A549 (cell line): ENCODE results near the gene NFATC3.

Experiments
- EP300 ChIP-seq, 2 experiments: fragments of >200 bp; sonication (Bioruptor Twin); formaldehyde crosslinking; IDR thresholded peaks; 2 replicates in 1 of 2; 3 replicates in 1 of 2; pipeline ENCODE4 v1.6.1; 2016 to 2017
- GATA3 ChIP-seq: IDR thresholded peaks from 2 replicates; pipeline ENCODE4 v1.6.1; 2012; ENCODE audit warnings: borderline replicate concordance
- HOXB13 ChIP-seq: fragments of 250-450 bp; sonication (Bioruptor Pico); IDR thresholded peaks from 2 replicates; pipeline ENCODE4 v1.5.0; 2020; ENCODE audit warnings: low read depth, mild to moderate bottlenecking, moderate library complexity
- MAZ ChIP-seq: fragments of 150-350 bp; IDR thresholded peaks from 2 replicates; pipeline ENCODE4 v1.6.1; 2014; ENCODE audit warnings: antibody characterized with exemption, low read depth, low read length, borderline replicate concordance
- MYC ChIP-seq: IDR thresholded peaks from 2 replicates; pipeline ENCODE4 v1.6.1; 2012; ENCODE audit warnings: mild to moderate bottlenecking, inconsistent platforms, low read length, improper control_type of control experiment, borderline replicate concordance
- POLR2A ChIP-seq: IDR thresholded peaks from 2 replicates; pipeline ENCODE4 v1.6.1; 2012; ENCODE audit warnings: mild to moderate bottlenecking, low read length
- POLR2AphosphoS2 ChIP-seq: conservative IDR thresholded peaks from 2 replicates; pipeline ENCODE4 v1.6.1; 2012; ENCODE audit warnings: low read length, improper control_type of control experiment, inconsistent platforms
- SMC3 ChIP-seq: fragments of >200 bp; sonication (Bioruptor Twin); formaldehyde crosslinking; IDR thresholded peaks from 3 replicates; pipeline ENCODE4 v1.6.1; 2018; ENCODE audit warnings: inconsistent platforms
- TF ChIP-seq, protein P1 (sequence below): fragments of 200-600 bp; sonication (generic); IDR thresholded peaks from 2 replicates; pipeline ENCODE4 v1.6.1; 2016; ENCODE audit warnings: antibody characterized with exemption, mild to moderate bottlenecking, moderate library complexity
- TF ChIP-seq, protein P2 (sequence below): fragments of >200 bp; sonication (Bioruptor Twin); formaldehyde crosslinking; IDR thresholded peaks from 3 replicates; pipeline ENCODE4 v1.5.1; 2016
- TF ChIP-seq, protein P3 (sequence below): IDR thresholded peaks from 2 replicates; pipeline ENCODE4 v1.6.1; 2012
- TF ChIP-seq, protein P4 (sequence below): fragments of 150-350 bp; IDR thresholded peaks from 2 replicates; pipeline ENCODE4 v1.6.1; 2014; ENCODE audit warnings: low read depth, mild to moderate bottlenecking, low read length
- TF ChIP-seq, protein P5 (sequence below): IDR thresholded peaks from 2 replicates; pipeline ENCODE4 v1.6.1; 2012

DNA sequence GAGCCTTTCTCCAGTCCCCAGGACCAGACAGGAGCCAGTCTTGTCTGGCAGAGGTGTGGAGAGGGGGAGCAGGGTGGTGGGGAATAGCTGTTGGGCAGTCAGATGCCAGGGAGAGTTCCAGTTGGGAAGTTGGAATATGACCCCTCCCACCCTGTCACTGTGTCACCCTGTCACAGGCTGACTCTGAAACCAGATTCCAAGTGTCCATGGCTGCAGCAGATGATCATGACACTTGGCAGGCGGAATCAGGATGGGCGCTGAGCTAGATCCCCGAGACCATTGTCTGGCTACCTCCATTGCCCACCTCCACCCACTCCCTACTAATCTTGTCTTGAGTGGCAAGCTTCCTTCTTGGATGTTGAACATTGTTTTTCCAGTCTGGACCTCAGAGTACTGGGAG is 9.2 kb upstream of the NFATC3 start:
- TF ChIP-seq EP300 (IDR thresholded peaks at IDR 0.05) (no peak), GATA3 (no peak), MYC (no peak), POLR2A (no peak), MAZ (no peak), SMC3 (no peak), HOXB13 (CRISPR knock-in tag) (no peak), POLR2AphosphoS2 (no peak)
- TF ChIP-seq, protein P1, sequence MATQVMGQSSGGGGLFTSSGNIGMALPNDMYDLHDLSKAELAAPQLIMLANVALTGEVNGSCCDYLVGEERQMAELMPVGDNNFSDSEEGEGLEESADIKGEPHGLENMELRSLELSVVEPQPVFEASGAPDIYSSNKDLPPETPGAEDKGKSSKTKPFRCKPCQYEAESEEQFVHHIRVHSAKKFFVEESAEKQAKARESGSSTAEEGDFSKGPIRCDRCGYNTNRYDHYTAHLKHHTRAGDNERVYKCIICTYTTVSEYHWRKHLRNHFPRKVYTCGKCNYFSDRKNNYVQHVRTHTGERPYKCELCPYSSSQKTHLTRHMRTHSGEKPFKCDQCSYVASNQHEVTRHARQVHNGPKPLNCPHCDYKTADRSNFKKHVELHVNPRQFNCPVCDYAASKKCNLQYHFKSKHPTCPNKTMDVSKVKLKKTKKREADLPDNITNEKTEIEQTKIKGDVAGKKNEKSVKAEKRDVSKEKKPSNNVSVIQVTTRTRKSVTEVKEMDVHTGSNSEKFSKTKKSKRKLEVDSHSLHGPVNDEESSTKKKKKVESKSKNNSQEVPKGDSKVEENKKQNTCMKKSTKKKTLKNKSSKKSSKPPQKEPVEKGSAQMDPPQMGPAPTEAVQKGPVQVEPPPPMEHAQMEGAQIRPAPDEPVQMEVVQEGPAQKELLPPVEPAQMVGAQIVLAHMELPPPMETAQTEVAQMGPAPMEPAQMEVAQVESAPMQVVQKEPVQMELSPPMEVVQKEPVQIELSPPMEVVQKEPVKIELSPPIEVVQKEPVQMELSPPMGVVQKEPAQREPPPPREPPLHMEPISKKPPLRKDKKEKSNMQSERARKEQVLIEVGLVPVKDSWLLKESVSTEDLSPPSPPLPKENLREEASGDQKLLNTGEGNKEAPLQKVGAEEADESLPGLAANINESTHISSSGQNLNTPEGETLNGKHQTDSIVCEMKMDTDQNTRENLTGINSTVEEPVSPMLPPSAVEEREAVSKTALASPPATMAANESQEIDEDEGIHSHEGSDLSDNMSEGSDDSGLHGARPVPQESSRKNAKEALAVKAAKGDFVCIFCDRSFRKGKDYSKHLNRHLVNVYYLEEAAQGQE: no peak
- TF ChIP-seq, protein P2, sequence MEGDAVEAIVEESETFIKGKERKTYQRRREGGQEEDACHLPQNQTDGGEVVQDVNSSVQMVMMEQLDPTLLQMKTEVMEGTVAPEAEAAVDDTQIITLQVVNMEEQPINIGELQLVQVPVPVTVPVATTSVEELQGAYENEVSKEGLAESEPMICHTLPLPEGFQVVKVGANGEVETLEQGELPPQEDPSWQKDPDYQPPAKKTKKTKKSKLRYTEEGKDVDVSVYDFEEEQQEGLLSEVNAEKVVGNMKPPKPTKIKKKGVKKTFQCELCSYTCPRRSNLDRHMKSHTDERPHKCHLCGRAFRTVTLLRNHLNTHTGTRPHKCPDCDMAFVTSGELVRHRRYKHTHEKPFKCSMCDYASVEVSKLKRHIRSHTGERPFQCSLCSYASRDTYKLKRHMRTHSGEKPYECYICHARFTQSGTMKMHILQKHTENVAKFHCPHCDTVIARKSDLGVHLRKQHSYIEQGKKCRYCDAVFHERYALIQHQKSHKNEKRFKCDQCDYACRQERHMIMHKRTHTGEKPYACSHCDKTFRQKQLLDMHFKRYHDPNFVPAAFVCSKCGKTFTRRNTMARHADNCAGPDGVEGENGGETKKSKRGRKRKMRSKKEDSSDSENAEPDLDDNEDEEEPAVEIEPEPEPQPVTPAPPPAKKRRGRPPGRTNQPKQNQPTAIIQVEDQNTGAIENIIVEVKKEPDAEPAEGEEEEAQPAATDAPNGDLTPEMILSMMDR: no peak
- TF ChIP-seq, protein P3, sequence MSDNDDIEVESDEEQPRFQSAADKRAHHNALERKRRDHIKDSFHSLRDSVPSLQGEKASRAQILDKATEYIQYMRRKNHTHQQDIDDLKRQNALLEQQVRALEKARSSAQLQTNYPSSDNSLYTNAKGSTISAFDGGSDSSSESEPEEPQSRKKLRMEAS: no peak
- TF ChIP-seq, protein P4, sequence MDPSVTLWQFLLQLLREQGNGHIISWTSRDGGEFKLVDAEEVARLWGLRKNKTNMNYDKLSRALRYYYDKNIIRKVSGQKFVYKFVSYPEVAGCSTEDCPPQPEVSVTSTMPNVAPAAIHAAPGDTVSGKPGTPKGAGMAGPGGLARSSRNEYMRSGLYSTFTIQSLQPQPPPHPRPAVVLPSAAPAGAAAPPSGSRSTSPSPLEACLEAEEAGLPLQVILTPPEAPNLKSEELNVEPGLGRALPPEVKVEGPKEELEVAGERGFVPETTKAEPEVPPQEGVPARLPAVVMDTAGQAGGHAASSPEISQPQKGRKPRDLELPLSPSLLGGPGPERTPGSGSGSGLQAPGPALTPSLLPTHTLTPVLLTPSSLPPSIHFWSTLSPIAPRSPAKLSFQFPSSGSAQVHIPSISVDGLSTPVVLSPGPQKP: no peak
- TF ChIP-seq, protein P5, sequence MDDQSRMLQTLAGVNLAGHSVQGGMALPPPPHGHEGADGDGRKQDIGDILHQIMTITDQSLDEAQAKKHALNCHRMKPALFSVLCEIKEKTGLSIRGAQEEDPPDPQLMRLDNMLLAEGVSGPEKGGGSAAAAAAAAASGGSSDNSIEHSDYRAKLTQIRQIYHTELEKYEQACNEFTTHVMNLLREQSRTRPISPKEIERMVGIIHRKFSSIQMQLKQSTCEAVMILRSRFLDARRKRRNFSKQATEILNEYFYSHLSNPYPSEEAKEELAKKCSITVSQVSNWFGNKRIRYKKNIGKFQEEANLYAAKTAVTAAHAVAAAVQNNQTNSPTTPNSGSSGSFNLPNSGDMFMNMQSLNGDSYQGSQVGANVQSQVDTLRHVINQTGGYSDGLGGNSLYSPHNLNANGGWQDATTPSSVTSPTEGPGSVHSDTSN: no peak
